Measurements from ENCODE around the gene KCNMA1.
A peak's percentile ranks its signal among the peaks of the same experiment; 100 is the strongest.

KCNMA1 gene

DNA sequence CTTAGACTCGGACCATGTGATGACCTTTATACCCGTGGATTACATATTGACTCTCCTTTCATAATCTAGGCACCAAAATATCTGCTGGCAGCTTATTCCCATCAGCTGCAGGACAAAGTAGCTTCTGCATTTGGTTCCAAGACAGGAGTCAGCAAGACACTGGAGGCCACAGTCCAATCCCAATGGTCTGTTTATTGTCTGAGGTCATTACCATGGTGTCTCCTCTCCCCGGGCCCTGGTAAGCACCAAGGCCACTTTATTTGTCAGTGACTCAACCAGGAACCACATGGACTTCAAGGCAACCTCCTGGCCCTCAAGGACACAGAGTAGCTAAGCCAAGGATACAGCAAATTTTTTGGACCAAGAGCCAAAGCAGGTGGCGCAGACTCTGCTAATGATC is 36.1 kb downstream of the KCNMA1 start:
- no peak overlapping the region for H3K4me3 ChIP-seq (ENCODE audit: low read length)
- H2BK15ac ChIP-seq (replicated peaks; ENCODE audit: low read depth) = no peak overlapping the region
- no peak overlapping the region for H2BK120ac ChIP-seq (ENCODE audit: low read depth, low read length)
- DNase-seq = no peak
- H3K4me1 ChIP-seq (ENCODE audit: control insufficient read depth, low read depth, low read length) = no peaks in the 10 kb centered on the region
- H3K4ac ChIP-seq (ENCODE audit: low read depth, low read length) = no peak overlapping the region
- H3K23ac ChIP-seq (ENCODE audit: low read length) = no peak overlapping the region
- no peak overlapping the region for H4K8ac ChIP-seq (ENCODE audit: low read depth, low read length)
- no peak overlapping the region for H4K5ac ChIP-seq (ENCODE audit: low read length)
- H3K79me2 ChIP-seq (ENCODE audit: control insufficient read depth, insufficient read depth, low read length) = no peaks in the 10 kb centered on the region
- no peak overlapping the region for H3K27ac ChIP-seq (ENCODE audit: low read depth, low read length)
- no peak overlapping the region for H2AK5ac ChIP-seq (ENCODE audit: low read length)
- H3K27me3 ChIP-seq (ENCODE audit: insufficient read depth, low read length, poor library complexity) = no peaks in the 10 kb centered on the region
- H3K36me3 ChIP-seq (ENCODE audit: control insufficient read depth, insufficient read depth, low read length) = no peaks in the 10 kb centered on the region
- H3K79me1 ChIP-seq (ENCODE audit: low read length) = no peaks in the 10 kb centered on the region
- H2BK5ac ChIP-seq (ENCODE audit: low read length) = no peak overlapping the region
- H3K9ac ChIP-seq (ENCODE audit: low read length) = no peak overlapping the region
- H3K56ac ChIP-seq (ENCODE audit: low read length) = no peak overlapping the region
- no peak overlapping the region for H3K4me2 ChIP-seq (ENCODE audit: low read length)
- H3K18ac ChIP-seq (ENCODE audit: low read length) = no peak overlapping the region
- WGBS (ENCODE audit: extremely low coverage, insufficient coverage, low lambda C conversion rate) = no CpG with 5 or more reads among the region's 4 CpGs

DNA sequence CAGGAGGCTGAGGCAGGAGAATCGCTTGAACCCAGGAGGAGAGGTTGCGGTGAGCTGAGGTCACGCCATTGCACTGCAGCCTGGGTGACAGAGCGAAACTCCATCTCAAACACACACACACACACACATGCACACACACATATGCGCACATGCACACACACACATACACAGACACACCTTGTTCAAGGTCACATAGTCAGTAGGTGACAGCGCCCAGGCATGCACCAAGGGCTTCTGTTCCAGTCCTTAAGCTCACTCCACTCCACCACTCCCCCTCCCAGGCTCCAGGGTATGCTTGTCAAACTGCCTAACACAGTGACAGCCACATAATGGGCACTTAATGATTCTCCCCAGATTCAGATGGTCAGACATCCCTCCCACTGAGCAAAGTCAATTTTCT is 37.0 kb downstream of the KCNMA1 start:
- no peak overlapping the region for H4K5ac ChIP-seq (ENCODE audit: low read length)
- H3K4me2 ChIP-seq (ENCODE audit: low read length) = no peak overlapping the region
- no peak overlapping the region for H2AK5ac ChIP-seq (ENCODE audit: low read length)
- H2BK5ac ChIP-seq (ENCODE audit: low read length) = no peak overlapping the region
- H3K56ac ChIP-seq (ENCODE audit: low read length) = no peak overlapping the region
- no peaks in the 10 kb centered on the region for H3K79me1 ChIP-seq (ENCODE audit: low read length)
- no peak overlapping the region for H2BK15ac ChIP-seq (replicated peaks; ENCODE audit: low read depth)
- DNase-seq = peak; percentile 8
- no CpG with 5 or more reads among the region's 6 CpGs for WGBS (ENCODE audit: extremely low coverage, insufficient coverage, low lambda C conversion rate)
- no peaks in the 10 kb centered on the region for H3K79me2 ChIP-seq (ENCODE audit: control insufficient read depth, insufficient read depth, low read length)
- H3K4me3 ChIP-seq (ENCODE audit: low read length) = no peak overlapping the region
- H3K36me3 ChIP-seq (ENCODE audit: control insufficient read depth, insufficient read depth, low read length) = no peaks in the 10 kb centered on the region
- H3K18ac ChIP-seq (ENCODE audit: low read length) = no peak overlapping the region
- H3K4ac ChIP-seq (ENCODE audit: low read depth, low read length) = no peak overlapping the region
- H3K4me1 ChIP-seq (ENCODE audit: control insufficient read depth, low read depth, low read length) = no peaks in the 10 kb centered on the region
- H2BK120ac ChIP-seq (ENCODE audit: low read depth, low read length) = no peak overlapping the region
- H3K27ac ChIP-seq (ENCODE audit: low read depth, low read length) = no peak overlapping the region
- H3K9ac ChIP-seq (ENCODE audit: low read length) = no peak overlapping the region
- H3K23ac ChIP-seq (ENCODE audit: low read length) = no peak overlapping the region
- H4K8ac ChIP-seq (ENCODE audit: low read depth, low read length) = no peak overlapping the region
- H3K27me3 ChIP-seq (ENCODE audit: insufficient read depth, low read length, poor library complexity) = no peaks in the 10 kb centered on the region

DNA sequence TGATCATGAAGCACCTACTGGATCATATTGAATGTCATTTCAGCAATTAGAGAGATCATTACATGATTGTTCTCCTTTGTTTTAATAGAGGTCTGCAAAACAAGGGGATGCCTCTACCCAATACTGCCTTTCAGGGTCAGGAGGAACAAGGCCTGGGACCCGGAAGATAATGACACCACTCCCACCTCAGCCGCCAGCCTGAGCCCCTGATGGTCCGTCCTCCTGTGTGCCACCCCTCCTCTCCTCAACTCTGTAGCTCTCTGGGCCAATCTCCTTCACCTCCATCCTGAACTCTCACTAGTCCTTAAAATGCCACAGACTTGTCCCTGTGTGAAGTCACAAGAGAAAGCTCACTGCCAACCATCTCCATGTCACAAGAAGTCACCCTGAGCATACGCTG is 38.0 kb downstream of the KCNMA1 start:
- no peak overlapping the region for H3K4me3 ChIP-seq (ENCODE audit: low read length)
- H3K27me3 ChIP-seq (ENCODE audit: insufficient read depth, low read length, poor library complexity) = no peaks in the 10 kb centered on the region
- H4K5ac ChIP-seq (ENCODE audit: low read length) = no peak overlapping the region
- no peak overlapping the region for H3K18ac ChIP-seq (ENCODE audit: low read length)
- no peak overlapping the region for H3K9ac ChIP-seq (ENCODE audit: low read length)
- no peaks in the 10 kb centered on the region for H3K79me1 ChIP-seq (ENCODE audit: low read length)
- H3K56ac ChIP-seq (ENCODE audit: low read length) = no peak overlapping the region
- WGBS (ENCODE audit: extremely low coverage, insufficient coverage, low lambda C conversion rate) = no CpG with 5 or more reads among the region's 4 CpGs
- H2BK120ac ChIP-seq (ENCODE audit: low read depth, low read length) = no peak overlapping the region
- H2BK5ac ChIP-seq (ENCODE audit: low read length) = no peak overlapping the region
- H3K36me3 ChIP-seq (ENCODE audit: control insufficient read depth, insufficient read depth, low read length) = no peaks in the 10 kb centered on the region
- H3K4me2 ChIP-seq (ENCODE audit: low read length) = no peak overlapping the region
- H2AK5ac ChIP-seq (ENCODE audit: low read length) = no peak overlapping the region
- H3K27ac ChIP-seq (ENCODE audit: low read depth, low read length) = no peak overlapping the region
- no peak overlapping the region for H3K4ac ChIP-seq (ENCODE audit: low read depth, low read length)
- DNase-seq = no peak
- H3K79me2 ChIP-seq (ENCODE audit: control insufficient read depth, insufficient read depth, low read length) = no peaks in the 10 kb centered on the region
- no peaks in the 10 kb centered on the region for H3K4me1 ChIP-seq (ENCODE audit: control insufficient read depth, low read depth, low read length)
- no peak overlapping the region for H4K8ac ChIP-seq (ENCODE audit: low read depth, low read length)
- H2BK15ac ChIP-seq (replicated peaks; ENCODE audit: low read depth) = no peak overlapping the region
- H3K23ac ChIP-seq (ENCODE audit: low read length) = no peak overlapping the region

DNA sequence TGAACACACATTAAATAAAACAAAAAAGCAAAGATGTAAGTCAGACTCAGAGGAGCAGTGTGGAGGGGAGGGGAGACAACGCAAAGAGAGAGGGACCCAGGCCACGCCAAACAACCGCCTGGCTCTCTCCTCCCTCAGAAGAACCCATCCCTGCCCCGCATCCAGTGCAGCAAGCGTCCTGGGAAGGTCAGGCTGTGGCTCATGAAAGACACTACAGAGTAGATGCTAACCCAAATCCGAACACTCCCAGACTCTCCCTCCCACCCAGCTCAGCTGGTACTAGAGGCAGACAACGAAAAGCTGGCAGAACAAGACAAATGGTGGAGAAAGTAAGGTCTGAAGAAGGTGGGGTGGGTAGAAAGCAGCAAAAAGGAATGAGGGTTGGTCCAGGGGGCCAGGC is 39.0 kb downstream of the KCNMA1 start:
- no CpG with 5 or more reads among the region's 7 CpGs for WGBS (ENCODE audit: extremely low coverage, insufficient coverage, low lambda C conversion rate)
- no peak overlapping the region for H4K8ac ChIP-seq (ENCODE audit: low read depth, low read length)
- H3K23ac ChIP-seq (ENCODE audit: low read length) = no peak overlapping the region

DNA sequence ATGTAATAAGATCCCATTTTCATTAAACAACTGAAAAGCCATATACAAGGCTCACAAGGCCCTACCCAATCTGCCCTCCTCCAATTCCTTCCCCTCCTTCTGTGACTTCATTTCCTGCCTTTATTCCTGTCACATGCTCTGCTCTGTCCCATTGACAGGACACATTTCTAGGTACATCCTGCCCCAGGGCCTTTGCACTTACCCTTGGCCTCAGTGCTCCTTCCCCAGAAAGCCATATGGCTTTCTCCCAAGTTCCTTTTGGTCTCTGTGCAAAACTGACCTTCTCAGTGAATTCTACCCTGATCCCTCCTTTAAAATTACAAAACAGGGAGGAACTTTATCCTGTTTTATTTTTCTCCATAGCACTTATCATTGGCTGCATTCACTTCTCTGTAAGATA is 40.0 kb downstream of the KCNMA1 start:
- Histone ChIP-seq H2AK5ac (ENCODE audit: low read length) (no peak overlapping the region), H3K27ac (ENCODE audit: low read depth, low read length) (no peak overlapping the region), H4K8ac (ENCODE audit: low read depth, low read length) (no peak overlapping the region), H3K23ac (ENCODE audit: low read length) (no peak overlapping the region), H3K4me3 (ENCODE audit: low read length) (no peak overlapping the region), H3K4ac (ENCODE audit: low read depth, low read length) (no peak overlapping the region), H3K18ac (ENCODE audit: low read length) (no peak overlapping the region), H2BK15ac (replicated peaks; ENCODE audit: low read depth) (no peak overlapping the region), H3K79me2 (ENCODE audit: control insufficient read depth, insufficient read depth, low read length) (no peaks in the 10 kb centered on the region), H2BK5ac (ENCODE audit: low read length) (no peak overlapping the region), H4K5ac (ENCODE audit: low read length) (no peak overlapping the region), H3K79me1 (ENCODE audit: low read length) (no peaks in the 10 kb centered on the region), H3K9ac (ENCODE audit: low read length) (no peak overlapping the region), H3K56ac (ENCODE audit: low read length) (no peak overlapping the region), H3K27me3 (ENCODE audit: insufficient read depth, low read length, poor library complexity) (no peaks in the 10 kb centered on the region), H2BK120ac (ENCODE audit: low read depth, low read length) (no peak overlapping the region), H3K4me2 (ENCODE audit: low read length) (no peak overlapping the region), H3K36me3 (ENCODE audit: control insufficient read depth, insufficient read depth, low read length) (no peaks in the 10 kb centered on the region), H3K4me1 (ENCODE audit: control insufficient read depth, low read depth, low read length) (no peaks in the 10 kb centered on the region)
- no peak for DNase-seq

More for the DNA sequence above, 39.0 kb downstream of the KCNMA1 start:
- no peak overlapping the region for H4K5ac ChIP-seq (ENCODE audit: low read length)
- no peak overlapping the region for H3K4me3 ChIP-seq (ENCODE audit: low read length)
- no peak overlapping the region for H2BK120ac ChIP-seq (ENCODE audit: low read depth, low read length)
- no peak overlapping the region for H3K9ac ChIP-seq (ENCODE audit: low read length)
- H3K4me1 ChIP-seq (ENCODE audit: control insufficient read depth, low read depth, low read length) = no peaks in the 10 kb centered on the region
- no peak overlapping the region for H2BK15ac ChIP-seq (replicated peaks; ENCODE audit: low read depth)
- no peak overlapping the region for H3K56ac ChIP-seq (ENCODE audit: low read length)
- no peaks in the 10 kb centered on the region for H3K27me3 ChIP-seq (ENCODE audit: insufficient read depth, low read length, poor library complexity)
- H3K79me2 ChIP-seq (ENCODE audit: control insufficient read depth, insufficient read depth, low read length) = no peaks in the 10 kb centered on the region
- no peak overlapping the region for H2AK5ac ChIP-seq (ENCODE audit: low read length)
- no peak overlapping the region for H3K18ac ChIP-seq (ENCODE audit: low read length)
- H3K4me2 ChIP-seq (ENCODE audit: low read length) = no peak overlapping the region
- DNase-seq = no peak
- H3K27ac ChIP-seq (ENCODE audit: low read depth, low read length) = no peak overlapping the region
- no peaks in the 10 kb centered on the region for H3K79me1 ChIP-seq (ENCODE audit: low read length)
- H3K36me3 ChIP-seq (ENCODE audit: control insufficient read depth, insufficient read depth, low read length) = no peaks in the 10 kb centered on the region
- H3K4ac ChIP-seq (ENCODE audit: low read depth, low read length) = no peak overlapping the region
- H2BK5ac ChIP-seq (ENCODE audit: low read length) = no peak overlapping the region

DNA sequence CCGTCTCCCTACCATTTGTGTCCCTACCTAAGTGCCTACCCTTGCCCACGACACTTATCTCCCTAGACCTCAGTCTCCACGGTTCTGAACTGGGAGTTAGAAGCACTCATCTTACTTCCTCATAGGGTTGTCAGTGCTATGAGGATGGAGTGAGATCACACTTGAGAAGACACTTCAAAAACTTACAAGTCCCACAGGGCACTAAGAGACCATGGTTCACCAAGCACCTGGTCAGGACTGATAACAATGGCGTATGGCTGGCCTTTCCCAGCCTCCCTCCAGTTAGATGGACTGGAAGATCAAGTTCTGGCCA is 43.2 kb downstream of the KCNMA1 start:
- no peak overlapping the region for H3K56ac ChIP-seq (ENCODE audit: low read length)
- DNase-seq = no peak
- no peaks in the 10 kb centered on the region for H3K4me1 ChIP-seq (ENCODE audit: control insufficient read depth, low read depth, low read length)
- no peaks in the 10 kb centered on the region for H3K36me3 ChIP-seq (ENCODE audit: control insufficient read depth, insufficient read depth, low read length)
- H2AK5ac ChIP-seq (ENCODE audit: low read length) = no peak overlapping the region
- no peak overlapping the region for H3K23ac ChIP-seq (ENCODE audit: low read length)
- no peaks in the 10 kb centered on the region for H3K79me2 ChIP-seq (ENCODE audit: control insufficient read depth, insufficient read depth, low read length)
- no peaks in the 10 kb centered on the region for H3K79me1 ChIP-seq (ENCODE audit: low read length)
- no peak overlapping the region for H3K27ac ChIP-seq (ENCODE audit: low read depth, low read length)
- no peak overlapping the region for H3K4me2 ChIP-seq (ENCODE audit: low read length)
- H3K4ac ChIP-seq (ENCODE audit: low read depth, low read length) = no peak overlapping the region
- no peak overlapping the region for H3K18ac ChIP-seq (ENCODE audit: low read length)
- no peak overlapping the region for H2BK120ac ChIP-seq (ENCODE audit: low read depth, low read length)
- no CpG with 5 or more reads among the region's 4 CpGs for WGBS (ENCODE audit: extremely low coverage, insufficient coverage, low lambda C conversion rate)
- H4K5ac ChIP-seq (ENCODE audit: low read length) = no peak overlapping the region
- H4K8ac ChIP-seq (ENCODE audit: low read depth, low read length) = no peak overlapping the region
- no peak overlapping the region for H3K9ac ChIP-seq (ENCODE audit: low read length)
- H2BK5ac ChIP-seq (ENCODE audit: low read length) = no peak overlapping the region
- no peak overlapping the region for H2BK15ac ChIP-seq (replicated peaks; ENCODE audit: low read depth)
- H3K4me3 ChIP-seq (ENCODE audit: low read length) = no peak overlapping the region
- no peaks in the 10 kb centered on the region for H3K27me3 ChIP-seq (ENCODE audit: insufficient read depth, low read length, poor library complexity)

Measured in mesendoderm (in vitro differentiated cells).